OCI-LY1 (cell line): ENCODE results near the gene FAM83G.

Experiments used
- H2AFZ ChIP-seq: fragments of 200-600 bp; sonication (generic), shearing (Covaris generic); 2 replicates; pipeline ENCODE4 v1.6.0; 2014; ENCODE audit warnings: antibody characterized with exemption, mild to moderate bottlenecking, low read length
- H3F3A ChIP-seq: fragments of 200-600 bp; sonication (generic), shearing (Covaris generic); 2 replicates; pipeline ENCODE4 v1.6.0; 2014; ENCODE audit warnings: mild to moderate bottlenecking, antibody characterized with exemption, low read length, moderate library complexity; ENCODE audit not compliant: insufficient read depth
- H3K27ac ChIP-seq: fragments of 200-600 bp; sonication (generic); 2 replicates; pipeline ENCODE4 v1.5.1; 2014; ENCODE audit warnings: low read length, mixed run types, mild to moderate bottlenecking, low read depth; ENCODE audit not compliant: poor library complexity, severe bottlenecking
- H3K27me3 ChIP-seq: fragments of 200-600 bp; sonication (generic); 2 replicates; pipeline ENCODE4 v1.6.0; 2014; ENCODE audit warnings: antibody characterized with exemption, mild to moderate bottlenecking, low read length, moderate library complexity; ENCODE audit not compliant: insufficient read depth
- H3K36me3 ChIP-seq: fragments of 200-600 bp; sonication (generic); 2 replicates; pipeline ENCODE4 v1.6.1; 2014; ENCODE audit warnings: mild to moderate bottlenecking, antibody characterized with exemption, low read length, moderate library complexity, mixed read lengths; ENCODE audit not compliant: insufficient read depth
- H3K4me1 ChIP-seq: fragments of 200-600 bp; sonication (generic); 2 replicates; pipeline ENCODE4 v1.5.1; 2014; ENCODE audit warnings: mild to moderate bottlenecking, low read length, moderate library complexity; ENCODE audit not compliant: insufficient read depth, severe bottlenecking
- H3K4me2 ChIP-seq: fragments of 200-600 bp; sonication (generic), shearing (Covaris generic); 2 replicates; pipeline ENCODE4 v1.6.1; 2014; ENCODE audit warnings: low read length
- H3K4me3 ChIP-seq: fragments of 200-600 bp; sonication (generic); 2 replicates; pipeline ENCODE4 v1.5.1; 2014; ENCODE audit warnings: low read length, low read depth, mild to moderate bottlenecking, mixed read lengths; ENCODE audit not compliant: poor library complexity, severe bottlenecking
- H3K79me2 ChIP-seq: fragments of 200-600 bp; shearing (Covaris generic); 2 replicates; pipeline ENCODE4 v1.6.1; 2016; ENCODE audit warnings: mixed run types, low read length, mixed read lengths; ENCODE audit not compliant: insufficient read depth
- H3K9ac ChIP-seq: fragments of 200-600 bp; sonication (generic), shearing (Covaris generic); 2 replicates; pipeline ENCODE4 v1.6.1; 2014; ENCODE audit warnings: mild to moderate bottlenecking, low read length, mixed read lengths
- H3K9me2 ChIP-seq: fragments of 200-600 bp; sonication (generic), shearing (Covaris generic); 2 replicates; pipeline ENCODE4 v1.6.1; 2014; ENCODE audit warnings: low read depth, mild to moderate bottlenecking, low read length, mixed read lengths
- H3K9me3 ChIP-seq: fragments of 200-600 bp; shearing (Covaris generic); 2 replicates; pipeline ENCODE4 v1.6.1; 2014; ENCODE audit warnings: low read length, mixed read lengths
- H4K20me1 ChIP-seq: fragments of 200-600 bp; sonication (generic), shearing (Covaris generic); 2 replicates; pipeline ENCODE4 v1.6.0; 2016; ENCODE audit warnings: mild to moderate bottlenecking, low read length; ENCODE audit not compliant: insufficient read depth
- CTCF ChIP-seq: fragments of 200-600 bp; sonication (generic), shearing (Covaris generic); IDR thresholded peaks from 2 replicates; pipeline ENCODE4 v1.5.1; 2017; ENCODE audit warnings: mild to moderate bottlenecking, antibody characterized with exemption, low read length, moderate library complexity, mixed read lengths
- EZH2 ChIP-seq: fragments of 200-600 bp; sonication (generic), shearing (Covaris generic); IDR thresholded peaks from 2 replicates; pipeline ENCODE4 v1.8.0; 2017; ENCODE audit warnings: borderline replicate concordance, mixed run types, mild to moderate bottlenecking, antibody characterized with exemption, low read length, moderate library complexity, mixed read lengths

FAM83G gene

GRCh38 chr17:18993905-18994526 lies 10.5 kb downstream of the FAM83G start:
- H2AFZ ChIP-seq, result no peak overlapping the region
- no peaks in the 10 kb centered on the region for H4K20me1 ChIP-seq
- H3F3A ChIP-seq, result no peaks in the 10 kb centered on the region
- no peak overlapping the region for H3K4me3 ChIP-seq
- no peaks in the 10 kb centered on the region for H3K9me2 ChIP-seq
- TF ChIP-seq CTCF (no peak), EZH2 (no peak)
- H3K9ac ChIP-seq, result peak overlapping the region; percentile 42; the same call in 1 of the 2 replicates
- H3K79me2 ChIP-seq, result no peaks in the 10 kb centered on the region
- H3K4me2 ChIP-seq, result peak overlapping the region; percentile 58; the same call in 1 of the 2 replicates
- no peaks in the 10 kb centered on the region for H3K27me3 ChIP-seq
- peaks cover 6% of the 10 kb centered on the region; the same call in 1 of the 2 replicates for H3K9me3 ChIP-seq
- peak overlapping the region; percentile 78 for H3K27ac ChIP-seq
- peaks cover 23% of the 10 kb centered on the region for H3K4me1 ChIP-seq
- H3K36me3 ChIP-seq, result peaks cover 21% of the 10 kb centered on the region; the same call in 1 of the 2 replicates

- Histone ChIP-seq H2AFZ (no peak overlapping the region), H4K20me1 (no peaks in the 10 kb centered on the region), H3K9me3 (peaks cover 6% of the 10 kb centered on the region; the same call in 1 of the 2 replicates), H3K4me3 (peak overlapping the region; percentile 40), H3F3A (no peaks in the 10 kb centered on the region), H3K79me2 (no peaks in the 10 kb centered on the region), H3K27ac (peak overlapping the region; percentile 78), H3K27me3 (no peaks in the 10 kb centered on the region), H3K9me2 (no peaks in the 10 kb centered on the region), H3K9ac (peak overlapping the region; percentile 42; the same call in 1 of the 2 replicates), H3K4me1 (peaks cover 23% of the 10 kb centered on the region), H3K4me2 (peak overlapping the region; percentile 58), H3K36me3 (peaks cover 28% of the 10 kb centered on the region)
- TF ChIP-seq EZH2 (no peak), CTCF (no peak)
These were observed 12.0 kb downstream of the FAM83G start for GRCh38 chr17:18992454-18993130.

- no peak overlapping the region for H3K4me3 ChIP-seq
- H3K9me2 ChIP-seq, result no peaks in the 10 kb centered on the region
- no peak overlapping the region for H3K9ac ChIP-seq
- peaks cover 23% of the 10 kb centered on the region for H3K4me1 ChIP-seq
- no peak for TF ChIP-seq EZH2
- TF ChIP-seq CTCF, result no peak
- H2AFZ ChIP-seq, result no peak overlapping the region
- no peak overlapping the region for H3K4me2 ChIP-seq
- no peaks in the 10 kb centered on the region for H3F3A ChIP-seq
- H3K36me3 ChIP-seq, result peaks cover 31% of the 10 kb centered on the region
- H3K27ac ChIP-seq, result no peak overlapping the region
- H3K79me2 ChIP-seq, result no peaks in the 10 kb centered on the region
- no peaks in the 10 kb centered on the region for H3K27me3 ChIP-seq
- no peaks in the 10 kb centered on the region for H4K20me1 ChIP-seq
- peaks cover 6% of the 10 kb centered on the region; the same call in 1 of the 2 replicates for H3K9me3 ChIP-seq
These were observed 12.8 kb downstream of the FAM83G start for GRCh38 chr17:18991531-18992315.
